Neural cell (in vitro differentiated cells): Measurements from ENCODE around the gene EPS8. TPM values are rescaled to one million over a fixed set of nuclear protein-coding genes. Genes with fewer than 3 reads are reported as not detected.

Experiments used
- H2AFZ ChIP-seq: fragments of 200-600, 300-800 bp; sonication (generic), shearing (Covaris generic); 2 replicates; pipeline ENCODE4 v1.6.0; 2014; ENCODE audit warnings: low read depth, mild to moderate bottlenecking, antibody characterized with exemption, low read length, moderate library complexity
- H3F3A ChIP-seq: fragments of 200-600 bp; shearing (Covaris generic); 2 replicates; pipeline ENCODE4 v1.6.1; 2016; ENCODE audit warnings: mild to moderate bottlenecking, moderate library complexity, mixed read lengths, antibody characterized with exemption, low read length; ENCODE audit not compliant: insufficient read depth, poor library complexity, severe bottlenecking
- H3K27ac ChIP-seq: fragments of 200-600, 300-800 bp; sonication (generic), shearing (Covaris generic); 2 replicates; pipeline ENCODE4 v1.5.1; 2014; ENCODE audit warnings: mild to moderate bottlenecking, low read length, moderate library complexity
- H3K27me3 ChIP-seq: fragments of 300-800, 200-600 bp; sonication (generic), shearing (Covaris generic); 2 replicates; pipeline ENCODE4 v1.6.0; 2014; ENCODE audit warnings: mild to moderate bottlenecking, low read depth, low read length, moderate library complexity; ENCODE audit not compliant: insufficient read depth
- H3K36me3 ChIP-seq: fragments of 300-800, 200-600 bp; sonication (generic), shearing (Covaris generic); 2 replicates; pipeline ENCODE4 v1.5.1; 2014; ENCODE audit warnings: mild to moderate bottlenecking, antibody characterized with exemption, low read length, moderate library complexity; ENCODE audit not compliant: insufficient read depth
- H3K4me2 ChIP-seq: fragments of 300-800, 200-600 bp; sonication (generic), shearing (Covaris generic); 2 replicates; pipeline ENCODE4 v1.6.0; 2014; ENCODE audit warnings: mild to moderate bottlenecking, low read length
- H3K4me3 ChIP-seq: fragments of 300-800, 200-600 bp; sonication (generic), shearing (Covaris generic); 2 replicates; pipeline ENCODE4 v1.5.1; 2014; ENCODE audit warnings: mild to moderate bottlenecking, low read length, moderate library complexity
- H3K79me2 ChIP-seq: fragments of 200-600 bp; shearing (Covaris generic); replicated peaks from 2 replicates; pipeline ENCODE4 v1.6.0; 2014; ENCODE audit warnings: mild to moderate bottlenecking, low read length, moderate library complexity; ENCODE audit not compliant: insufficient read depth
- H3K9ac ChIP-seq: fragments of 300-800, 200-600 bp; sonication (generic), shearing (Covaris generic); 2 replicates; pipeline ENCODE4 v1.6.1; 2016; ENCODE audit warnings: mild to moderate bottlenecking, low read length, mixed read lengths
- H3K9me2 ChIP-seq: fragments of 200-600 bp; shearing (Covaris generic); 2 replicates; pipeline ENCODE4 v1.6.1; 2016; ENCODE audit warnings: mild to moderate bottlenecking, low read length, mixed read lengths; ENCODE audit not compliant: insufficient read depth
- H3K9me3 ChIP-seq: fragments of 200-600, 300-800 bp; sonication (generic), shearing (Covaris generic); 2 replicates; pipeline ENCODE4 v1.6.1; 2016; ENCODE audit warnings: mild to moderate bottlenecking, mixed run types, low read length, moderate library complexity, mixed read lengths
- H4K20me1 ChIP-seq: fragments of 200-600 bp; shearing (Covaris generic); 2 replicates; pipeline ENCODE4 v1.6.1; 2016; ENCODE audit warnings: mild to moderate bottlenecking, mixed run types; ENCODE audit not compliant: insufficient read depth
- CTCF ChIP-seq: fragments of 450-650 bp; IDR thresholded peaks from 2 replicates; pipeline ENCODE4 v1.5.1; 2014; ENCODE audit warnings: antibody characterized with exemption, mild to moderate bottlenecking, moderate library complexity; ENCODE audit not compliant: poor library complexity, severe bottlenecking
- EP300 ChIP-seq: fragments of 450-650 bp; conservative IDR thresholded peaks from 2 replicates; pipeline ENCODE4 v1.6.1; 2014; ENCODE audit warnings: antibody characterized with exemption, mild to moderate bottlenecking, moderate library complexity; ENCODE audit not compliant: poor library complexity, severe bottlenecking
- EZH2 ChIP-seq: fragments of 200-600, 300-800 bp; shearing (Covaris generic), sonication (generic); IDR thresholded peaks from 2 replicates; pipeline ENCODE4 v1.6.1; 2014; ENCODE audit warnings: antibody characterized with exemption, low read length, borderline replicate concordance, mild to moderate bottlenecking; ENCODE audit not compliant: insufficient read depth, poor library complexity, severe bottlenecking
- MXI1 ChIP-seq: fragments of 450-650 bp; conservative IDR thresholded peaks from 2 replicates; pipeline ENCODE4 v1.6.1; 2014; ENCODE audit warnings: antibody characterized with exemption, mild to moderate bottlenecking; ENCODE audit not compliant: poor library complexity, severe bottlenecking
- POLR2AphosphoS5 ChIP-seq: IDR thresholded peaks from 2 replicates; pipeline ENCODE4 v1.6.1; 2012
- RAD21 ChIP-seq: fragments of 450-650 bp; conservative IDR thresholded peaks from 2 replicates; pipeline ENCODE4 v1.6.1; 2014; ENCODE audit warnings: antibody characterized with exemption, mild to moderate bottlenecking, moderate library complexity
- REST ChIP-seq: IDR thresholded peaks from 2 replicates; pipeline ENCODE4 v1.6.1; 2012; ENCODE audit warnings: borderline replicate concordance
- SMC3 ChIP-seq: fragments of 450-650 bp; conservative IDR thresholded peaks from 2 replicates; pipeline ENCODE4 v1.6.1; 2014; ENCODE audit warnings: antibody characterized with exemption, mild to moderate bottlenecking, moderate library complexity; ENCODE audit not compliant: poor library complexity
- TAF1 ChIP-seq: IDR thresholded peaks from 2 replicates; pipeline ENCODE4 v1.6.1; 2012; ENCODE audit warnings: low read depth
- polyA plus RNA-seq: library from polyadenylated mRNA; depleted of rRNA; stranded (reverse); fragments of >200 nt; gene quantifications from 2 replicates; pipeline ENCODE4 v1.2.3, GENCODE V29; 2014

The EPS8 gene
- polyA plus RNA-seq, 1 donor from 2014 or later = 12.2 TPM

GRCh38 chr12:15591811-15592210 is 197.4 kb downstream of the EPS8 start:
- no peak for TF ChIP-seq EP300
- TF ChIP-seq REST = no peak
- no peak for TF ChIP-seq POLR2AphosphoS5
- no peak for TF ChIP-seq SMC3
- TF ChIP-seq RAD21 = no peak
- TF ChIP-seq CTCF = no peak
- no peak for TF ChIP-seq MXI1
- no peak for TF ChIP-seq TAF1
- no peak for TF ChIP-seq EZH2
- H3F3A ChIP-seq = no peaks in the 10 kb centered on the region

GRCh38 chr12:15590180-15590826 is 198.9 kb downstream of the EPS8 start:
- H3K9me2 ChIP-seq = no peaks in the 10 kb centered on the region
- H3K4me3 ChIP-seq = no peak overlapping the region
- H2AFZ ChIP-seq = no peak overlapping the region
- H3K27ac ChIP-seq = no peak overlapping the region
- H4K20me1 ChIP-seq = no peaks in the 10 kb centered on the region
- no peaks in the 10 kb centered on the region for H3K36me3 ChIP-seq
- H3K27me3 ChIP-seq = no peaks in the 10 kb centered on the region
- no peak for TF ChIP-seq EZH2
- TF ChIP-seq CTCF = peak; percentile 92
- TF ChIP-seq REST = no peak
- TF ChIP-seq SMC3 = peak; percentile 97
- peak; percentile 94 for TF ChIP-seq RAD21
- H3K9ac ChIP-seq = no peak overlapping the region
- H3K79me2 ChIP-seq = no peaks in the 10 kb centered on the region
- no peak overlapping the region for H3K4me2 ChIP-seq
- no peaks in the 10 kb centered on the region for H3K9me3 ChIP-seq
- no peaks in the 10 kb centered on the region for H3F3A ChIP-seq

More at GRCh38 chr12:15591811-15592210, 197.4 kb downstream of the EPS8 start:
- Histone ChIP-seq H3K36me3 (no peaks in the 10 kb centered on the region), H2AFZ (no peak overlapping the region), H3K27me3 (no peaks in the 10 kb centered on the region), H3K4me3 (no peak overlapping the region), H3K79me2 (no peaks in the 10 kb centered on the region), H3K9me3 (no peaks in the 10 kb centered on the region), H3K27ac (no peak overlapping the region), H3K4me2 (no peak overlapping the region), H3K9me2 (no peaks in the 10 kb centered on the region), H4K20me1 (no peaks in the 10 kb centered on the region), H3K9ac (no peak overlapping the region)
